Diencephalon (tissue), 1 donor: ENCODE data around the gene TUSC7. TPM values are rescaled to one million over a fixed set of nuclear protein-coding genes. Genes with fewer than 3 reads are reported as not detected.

ENCODE experiments used
- total RNA-seq: library from RNA; depleted of rRNA; stranded (reverse); fragments of >200 nt; gene quantifications from one replicate; pipeline ENCODE4 v1.2.3, GENCODE V29; 2014

Gene TUSC7
- not detected for total RNA-seq

DNA sequence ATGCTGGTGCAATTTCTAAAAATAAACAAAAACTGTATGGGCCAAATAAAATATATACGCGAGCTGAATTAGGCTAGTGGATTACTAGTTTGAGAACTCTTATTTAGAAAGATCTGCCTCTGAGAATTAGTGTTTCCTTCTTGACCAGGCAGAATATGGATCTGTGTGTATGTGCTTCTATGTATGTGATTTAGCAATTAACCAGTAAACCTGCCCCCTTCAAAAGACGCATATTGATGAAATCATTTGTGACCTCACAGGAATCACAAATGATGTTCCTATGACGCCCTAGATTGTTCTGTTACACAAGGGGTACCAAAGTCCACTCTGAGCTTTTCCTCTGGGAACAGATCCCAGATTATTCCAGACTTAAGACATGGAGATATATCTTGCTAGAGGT, at the start of gene TUSC7:
Gene TUSC7 (plus strand): TSS at position 301 of the 400 bp plus-strand sequence.

